NB4 (cell line): ENCODE data around the gene PTPN1.

Experiments
- TF ChIP-seq, protein P1 (sequence below): IDR thresholded peaks from one replicate; pipeline ENCODE4 v1.5.1; 2012; ENCODE audit warnings: low read depth, low read length
- TF ChIP-seq, protein P2 (sequence below): IDR thresholded peaks from 2 replicates; pipeline ENCODE4 v1.6.1; 2011; ENCODE audit warnings: low read depth, low read length

DNA sequence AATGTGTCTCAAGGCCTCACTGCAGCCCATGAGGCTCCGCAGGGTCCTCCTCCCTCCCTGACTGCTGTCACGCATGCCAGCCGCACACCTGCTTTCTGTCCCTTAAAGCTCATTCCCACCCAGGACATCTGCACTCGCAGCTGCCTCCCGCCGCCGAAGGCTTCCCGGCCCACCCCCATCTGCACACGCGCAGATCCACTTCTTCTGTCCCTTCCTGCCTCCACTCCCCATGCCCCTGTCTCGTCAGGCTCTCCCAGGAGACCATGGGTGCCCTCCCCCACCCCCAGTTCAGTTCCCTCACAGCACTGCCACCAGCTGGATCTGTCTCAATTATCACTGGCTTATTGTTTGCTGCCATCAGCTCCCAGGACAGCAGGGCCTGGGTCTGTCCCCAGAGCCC, 118.1 kb downstream of the PTPN1 start:
- TF ChIP-seq, protein P1, sequence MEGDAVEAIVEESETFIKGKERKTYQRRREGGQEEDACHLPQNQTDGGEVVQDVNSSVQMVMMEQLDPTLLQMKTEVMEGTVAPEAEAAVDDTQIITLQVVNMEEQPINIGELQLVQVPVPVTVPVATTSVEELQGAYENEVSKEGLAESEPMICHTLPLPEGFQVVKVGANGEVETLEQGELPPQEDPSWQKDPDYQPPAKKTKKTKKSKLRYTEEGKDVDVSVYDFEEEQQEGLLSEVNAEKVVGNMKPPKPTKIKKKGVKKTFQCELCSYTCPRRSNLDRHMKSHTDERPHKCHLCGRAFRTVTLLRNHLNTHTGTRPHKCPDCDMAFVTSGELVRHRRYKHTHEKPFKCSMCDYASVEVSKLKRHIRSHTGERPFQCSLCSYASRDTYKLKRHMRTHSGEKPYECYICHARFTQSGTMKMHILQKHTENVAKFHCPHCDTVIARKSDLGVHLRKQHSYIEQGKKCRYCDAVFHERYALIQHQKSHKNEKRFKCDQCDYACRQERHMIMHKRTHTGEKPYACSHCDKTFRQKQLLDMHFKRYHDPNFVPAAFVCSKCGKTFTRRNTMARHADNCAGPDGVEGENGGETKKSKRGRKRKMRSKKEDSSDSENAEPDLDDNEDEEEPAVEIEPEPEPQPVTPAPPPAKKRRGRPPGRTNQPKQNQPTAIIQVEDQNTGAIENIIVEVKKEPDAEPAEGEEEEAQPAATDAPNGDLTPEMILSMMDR: no peak
- TF ChIP-seq, protein P2, sequence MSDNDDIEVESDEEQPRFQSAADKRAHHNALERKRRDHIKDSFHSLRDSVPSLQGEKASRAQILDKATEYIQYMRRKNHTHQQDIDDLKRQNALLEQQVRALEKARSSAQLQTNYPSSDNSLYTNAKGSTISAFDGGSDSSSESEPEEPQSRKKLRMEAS: no peak
